ENCODE measurements around the gene SLC16A5.
A peak's percentile ranks its signal among the peaks of the same experiment; 100 is the strongest.

Gene SLC16A5

GRCh38 chr17:75073618-75074047 is 14.1 kb upstream of the SLC16A5 start:
- DNase-seq (ENCODE audit: extremely low spot score): no peak
- TF ChIP-seq ZNF384 (IDR thresholded peaks at IDR 0.05) (0 out of 2 replicates have a peak, but pooled peaks have one; percentile 25), SP1 (IDR thresholded peaks at IDR 0.05) (no peak), PKNOX1 (IDR thresholded peaks at IDR 0.05) (peak; percentile 72; the same call in 1 of the 2 replicates)
- ChIA-PET CTCF (interaction anchor here (0.6 to 1.8 kb wide), 4 partner anchors 12 to 113 kb away, joined by 3 to 5 read pairs (median 4); no protein-coding TSS in a partner anchor), POLR2A (interaction anchor here (0.6 to 2.0 kb wide), 5 partner anchors 14 to 86 kb away, joined by 3 to 8 read pairs (median 6); partner anchors contain the start of genes ARMC7, MRPL58 and SLC16A5)

DNA sequence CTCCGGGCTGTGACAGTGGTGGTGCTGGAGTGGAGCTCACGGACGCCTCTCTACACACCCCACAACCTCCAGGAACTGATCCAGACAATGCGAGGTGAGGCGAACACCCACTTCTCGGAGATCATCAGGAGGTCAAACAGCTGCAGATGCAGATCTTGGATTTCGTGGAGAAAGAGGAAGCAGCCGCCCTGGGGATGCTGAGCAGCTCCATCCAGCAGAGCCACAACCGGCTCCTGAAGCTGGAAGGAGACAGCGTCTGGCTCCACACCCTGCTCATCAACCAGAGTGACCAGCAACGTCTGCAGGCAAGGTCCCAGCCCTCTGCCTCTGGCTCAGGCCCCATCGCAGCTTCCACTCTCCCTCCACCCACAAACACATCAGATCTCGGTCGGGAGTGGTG is 13.2 kb upstream of the SLC16A5 start:
- CTCF ChIA-PET: interaction anchor here (1.4 kb wide), 1 partner anchor 40 kb away, joined by 5 read pairs; no protein-coding TSS in a partner anchor
- no peak for DNase-seq (ENCODE audit: extremely low spot score)
- TF ChIP-seq FOXM1 (IDR thresholded peaks at IDR 0.05; ENCODE audit: borderline replicate concordance) (no peak), NFRKB (IDR thresholded peaks at IDR 0.05) (no peak), SP1 (IDR thresholded peaks at IDR 0.05) (no peak), TARDBP (IDR thresholded peaks at IDR 0.05) (no peak), ELF4 (IDR thresholded peaks at IDR 0.05) (no peak), ZNF384 (IDR thresholded peaks at IDR 0.05) (no peak), CTBP1 (IDR thresholded peaks at IDR 0.05; ENCODE audit: borderline replicate concordance) (no peak), PKNOX1 (IDR thresholded peaks at IDR 0.05) (no peak), SUZ12 (IDR thresholded peaks at IDR 0.05) (no peak), HDGF (IDR thresholded peaks at IDR 0.05; ENCODE audit: borderline replicate concordance) (no peak), L3MBTL2 (conservative IDR thresholded peaks at IDR 0.05) (no peak), LEF1 (IDR thresholded peaks at IDR 0.05; ENCODE audit: borderline replicate concordance) (no peak), ARNT (IDR thresholded peaks at IDR 0.05) (no peak), FOXK2 (IDR thresholded peaks at IDR 0.05) (no peak), BHLHE40 (IDR thresholded peaks at IDR 0.05; ENCODE audit: borderline replicate concordance) (no peak), FOXA1 (IDR thresholded peaks at IDR 0.05) (no peak)
- POLR2A ChIA-PET: interaction anchor here (0.8 to 2.0 kb wide), 4 partner anchors 13 to 62 kb away, joined by 3 to 8 read pairs (median 6); partner anchors contain the start of genes ARMC7, MRPL58 and SLC16A5

DNA sequence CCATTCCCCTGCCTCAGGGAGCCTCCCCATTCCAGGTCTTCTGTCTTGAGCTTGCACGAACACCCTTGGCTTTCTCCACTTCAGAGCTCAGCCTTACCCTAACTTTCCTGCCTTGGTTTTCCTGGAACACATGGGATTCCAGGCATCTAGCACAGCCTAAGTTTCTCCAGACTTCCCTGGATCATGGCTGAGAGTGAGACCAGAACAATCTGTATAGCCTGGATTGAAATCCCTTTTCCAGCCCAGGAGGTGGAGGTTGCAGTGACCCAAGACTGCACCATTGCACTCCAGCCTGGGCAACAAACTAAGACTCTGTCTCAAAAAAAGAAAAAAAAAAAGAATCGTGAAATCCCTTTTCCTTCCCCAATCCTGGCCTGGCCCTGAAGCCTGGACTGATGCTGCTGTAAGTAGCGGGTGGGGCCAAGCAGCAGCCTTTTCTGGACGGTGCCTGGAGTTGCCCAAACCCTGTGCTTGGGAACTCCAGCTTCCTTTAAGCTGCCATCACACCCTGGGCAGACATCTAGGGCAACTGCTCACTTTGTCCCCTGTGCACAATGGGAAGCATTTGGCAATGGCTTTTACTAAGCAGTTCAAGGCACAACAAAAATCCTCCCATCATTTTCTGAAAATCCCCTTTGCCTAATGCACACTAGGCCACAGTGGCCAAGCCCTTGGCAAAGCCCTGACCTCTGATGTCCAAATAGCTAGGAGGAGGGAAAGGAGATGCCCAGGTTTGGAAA is 12.0 kb upstream of the SLC16A5 start:
- no peak for TF ChIP-seq BHLHE40 (IDR thresholded peaks at IDR 0.05; ENCODE audit: borderline replicate concordance)
- TF ChIP-seq PKNOX1 (IDR thresholded peaks at IDR 0.05): no peak
- TF ChIP-seq CTBP1 (IDR thresholded peaks at IDR 0.05; ENCODE audit: borderline replicate concordance): no peak
- TF ChIP-seq SUZ12 (IDR thresholded peaks at IDR 0.05): no peak
- no peak for TF ChIP-seq ZNF384 (IDR thresholded peaks at IDR 0.05)
- TF ChIP-seq FOXA1 (IDR thresholded peaks at IDR 0.05): no peak
- no peak for TF ChIP-seq SP1 (IDR thresholded peaks at IDR 0.05)
- no peak for TF ChIP-seq LEF1 (IDR thresholded peaks at IDR 0.05; ENCODE audit: borderline replicate concordance)
- no peak for TF ChIP-seq ARNT (IDR thresholded peaks at IDR 0.05)
- TF ChIP-seq L3MBTL2 (conservative IDR thresholded peaks at IDR 0.05): no peak
- no peak for TF ChIP-seq HDGF (IDR thresholded peaks at IDR 0.05; ENCODE audit: borderline replicate concordance)
- no peak for TF ChIP-seq TARDBP (IDR thresholded peaks at IDR 0.05)
- TF ChIP-seq ELF4 (IDR thresholded peaks at IDR 0.05): no peak
- TF ChIP-seq NFRKB (IDR thresholded peaks at IDR 0.05): no peak
- no peak for TF ChIP-seq FOXK2 (IDR thresholded peaks at IDR 0.05)
- no peak for TF ChIP-seq FOXM1 (IDR thresholded peaks at IDR 0.05; ENCODE audit: borderline replicate concordance)
- CTCF ChIA-PET: no interaction called here
- POLR2A ChIA-PET: interaction anchor here (0.9 to 2.0 kb wide), 4 partner anchors 34 to 63 kb away, joined by 3 to 7 read pairs (median 4); partner anchors contain the start of genes ARMC7, MRPL58 and NT5C
- no peak for DNase-seq (ENCODE audit: extremely low spot score)

DNA sequence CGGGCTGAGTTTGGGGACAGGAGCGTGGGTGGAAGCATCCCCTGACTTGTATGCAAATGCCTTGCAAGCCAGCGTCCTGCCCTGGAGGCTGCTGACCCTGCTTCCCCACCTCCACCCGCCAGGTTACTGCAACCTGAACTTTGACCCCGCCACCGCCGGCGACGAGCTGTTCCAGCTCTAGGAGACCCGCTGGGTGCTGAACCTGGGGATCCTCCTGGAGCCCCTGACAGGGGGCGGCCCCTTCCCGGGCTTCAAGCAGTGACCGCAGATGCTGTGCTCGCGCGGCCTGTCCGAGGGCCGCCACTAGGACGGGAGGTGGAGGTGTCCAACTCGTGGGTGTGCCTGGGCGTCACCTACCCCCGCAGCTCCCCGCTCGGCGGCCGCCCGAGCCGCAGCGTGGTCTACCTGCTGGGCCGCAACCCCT is 10.7 kb upstream of the SLC16A5 start:
- no peak for DNase-seq (ENCODE audit: extremely low spot score)
- ChIA-PET CTCF (no interaction called here), POLR2A (interaction anchor here (0.9 to 1.2 kb wide), 2 partner anchors 32 to 64 kb away, joined by 3 to 5 read pairs; partner anchors contain the start of genes ARMC7 and MRPL58)

DNA sequence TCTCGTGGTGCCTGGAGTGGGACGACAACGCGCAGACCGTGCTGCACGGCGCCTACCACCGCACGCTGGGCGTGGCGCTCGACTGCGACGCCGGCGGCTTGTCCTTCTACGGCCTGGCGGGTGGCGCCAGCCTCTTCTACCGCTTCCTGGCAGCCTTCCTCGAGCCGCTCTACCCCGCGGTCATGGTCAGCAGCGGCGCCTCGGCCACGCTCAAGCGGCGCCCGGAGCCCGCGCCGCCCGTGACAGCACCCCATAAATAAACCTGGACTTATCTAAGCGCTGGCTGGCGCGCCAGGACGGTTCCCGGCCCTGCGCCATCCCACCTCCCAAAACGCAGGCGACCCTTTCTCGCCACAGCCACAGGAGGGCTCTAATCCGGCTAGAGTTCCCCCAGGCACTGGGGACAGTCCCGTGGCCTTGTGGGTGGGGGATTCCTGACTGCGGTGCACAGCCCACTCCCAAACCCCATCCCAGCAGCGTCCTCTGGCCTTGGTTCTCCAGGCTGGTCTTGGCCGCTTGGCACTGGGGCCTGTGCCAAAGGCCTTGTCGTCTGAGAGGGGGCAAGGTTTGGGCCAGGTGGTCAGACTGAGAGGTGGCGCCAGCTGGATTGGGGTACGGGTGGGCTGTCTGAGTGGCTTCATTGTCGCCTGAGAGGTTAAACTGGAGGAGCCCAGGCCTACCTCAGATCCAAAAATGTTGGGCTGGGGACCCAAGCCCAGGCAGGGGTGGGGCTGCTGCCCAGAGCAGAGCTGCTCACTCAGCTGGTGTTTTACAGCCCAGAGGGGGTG is 10.1 kb upstream of the SLC16A5 start:
- DNase-seq (ENCODE audit: extremely low spot score): no peak
- ChIA-PET POLR2A (interaction anchor here (1.0 to 1.5 kb wide), 3 partner anchors 7 to 43 kb away, joined by 3 to 10 read pairs (median 3); partner anchors contain the start of gene SLC16A5), CTCF (interaction anchor here (0.6 to 1.0 kb wide), 4 partner anchors 14 to 117 kb away, joined by 3 to 4 read pairs (median 4); no protein-coding TSS in a partner anchor)
- TF ChIP-seq ARNT (IDR thresholded peaks at IDR 0.05) (no peak), SUZ12 (IDR thresholded peaks at IDR 0.05) (no peak), ZNF384 (IDR thresholded peaks at IDR 0.05) (no peak), NFRKB (IDR thresholded peaks at IDR 0.05) (no peak), FOXA1 (IDR thresholded peaks at IDR 0.05) (no peak), LEF1 (IDR thresholded peaks at IDR 0.05; ENCODE audit: borderline replicate concordance) (no peak), SP1 (IDR thresholded peaks at IDR 0.05) (no peak), HDGF (IDR thresholded peaks at IDR 0.05; ENCODE audit: borderline replicate concordance) (no peak), ELF4 (IDR thresholded peaks at IDR 0.05) (no peak), BHLHE40 (IDR thresholded peaks at IDR 0.05; ENCODE audit: borderline replicate concordance) (no peak), FOXK2 (IDR thresholded peaks at IDR 0.05) (no peak), FOXM1 (IDR thresholded peaks at IDR 0.05; ENCODE audit: borderline replicate concordance) (no peak), PKNOX1 (IDR thresholded peaks at IDR 0.05) (no peak)

More for the DNA sequence above, 10.7 kb upstream of the SLC16A5 start:
- TF ChIP-seq SUZ12 (IDR thresholded peaks at IDR 0.05) (no peak), LEF1 (IDR thresholded peaks at IDR 0.05; ENCODE audit: borderline replicate concordance) (no peak)

All from HEK293T (cell line).